Neural crest cell (in vitro differentiated cells): ENCODE measurements around the gene ARHGEF7. TPM values are rescaled to one million over a fixed set of nuclear protein-coding genes. Genes with fewer than 3 reads are reported as not detected.

Source experiments
- DNase-seq: peaks from one replicate; pipeline ENCODE4 v3.0.0; 2021; ENCODE audit warnings: low read depth, mixed read lengths, low spot score
- H3K27ac Mint-ChIP-seq: one replicate; pipeline ENCODE4 v1.8.0; 2021; ENCODE audit warnings: mild to moderate bottlenecking, mixed read lengths; ENCODE audit not compliant: unreplicated experiment
- H3K27me3 Mint-ChIP-seq: 2 replicates; pipeline ENCODE4 v1.8.0; 2021; ENCODE audit warnings: low read depth, mild to moderate bottlenecking, mixed read lengths
- H3K36me3 Mint-ChIP-seq: 2 replicates; pipeline ENCODE4 v1.8.0; 2021; ENCODE audit warnings: low read depth, mild to moderate bottlenecking, mixed read lengths
- H3K4me1 Mint-ChIP-seq: 2 replicates; pipeline ENCODE4 v1.8.0; 2021; ENCODE audit warnings: mixed read lengths
- H3K4me3 Mint-ChIP-seq: one replicate; pipeline ENCODE4 v1.8.0; 2021; ENCODE audit warnings: mild to moderate bottlenecking, mixed read lengths
- H3K9me3 Mint-ChIP-seq: 2 replicates; pipeline ENCODE4 v1.8.0; 2021; ENCODE audit warnings: mixed read lengths
- total RNA-seq: library from RNA; stranded (reverse); gene quantifications from 2 replicates; pipeline ENCODE4 v1.2.1, GENCODE V29; 2021
- TF ChIP-seq, protein P1 (sequence below): fragments of 200-600 bp; sonication (generic); conservative IDR thresholded peaks from 2 replicates; pipeline ENCODE4 v1.5.0; 2021; ENCODE audit warnings: antibody characterized with exemption, mild to moderate bottlenecking

ARHGEF7 gene
- total RNA-seq, 1 donor from 2014 or later: 77.3 TPM

DNA sequence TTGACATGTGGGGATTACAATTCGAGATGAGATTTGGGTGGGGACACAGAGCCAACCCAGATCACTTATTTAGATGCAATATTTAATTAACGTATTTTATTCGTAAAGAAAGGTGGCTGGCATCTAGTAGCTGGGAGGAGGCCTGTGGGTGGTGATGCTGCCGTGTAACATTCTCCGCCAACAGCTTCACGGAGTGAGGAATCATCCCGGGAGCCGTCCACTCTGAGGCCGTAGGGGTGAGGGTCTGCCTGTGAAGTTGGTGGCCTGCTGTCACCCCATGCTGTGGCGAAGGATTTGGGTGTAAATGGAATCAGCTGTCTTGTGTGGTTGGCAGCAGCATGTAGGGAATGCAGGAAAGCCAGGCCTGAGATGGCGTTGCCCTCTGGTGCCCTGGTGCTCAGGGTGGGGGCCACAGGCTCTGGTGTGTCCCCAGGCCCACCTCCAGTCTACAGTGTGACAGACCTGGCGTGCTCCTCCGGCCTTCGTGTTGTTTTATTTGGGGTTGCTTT is 202.0 kb downstream of the ARHGEF7 start:
- no peaks in the 10 kb centered on the region for H3K27me3 Mint-ChIP-seq
- H3K4me3 Mint-ChIP-seq: no peak overlapping the region
- H3K9me3 Mint-ChIP-seq: peaks cover 1% of the 10 kb centered on the region
- H3K36me3 Mint-ChIP-seq: peaks cover 19% of the 10 kb centered on the region
- TF ChIP-seq, protein P1, sequence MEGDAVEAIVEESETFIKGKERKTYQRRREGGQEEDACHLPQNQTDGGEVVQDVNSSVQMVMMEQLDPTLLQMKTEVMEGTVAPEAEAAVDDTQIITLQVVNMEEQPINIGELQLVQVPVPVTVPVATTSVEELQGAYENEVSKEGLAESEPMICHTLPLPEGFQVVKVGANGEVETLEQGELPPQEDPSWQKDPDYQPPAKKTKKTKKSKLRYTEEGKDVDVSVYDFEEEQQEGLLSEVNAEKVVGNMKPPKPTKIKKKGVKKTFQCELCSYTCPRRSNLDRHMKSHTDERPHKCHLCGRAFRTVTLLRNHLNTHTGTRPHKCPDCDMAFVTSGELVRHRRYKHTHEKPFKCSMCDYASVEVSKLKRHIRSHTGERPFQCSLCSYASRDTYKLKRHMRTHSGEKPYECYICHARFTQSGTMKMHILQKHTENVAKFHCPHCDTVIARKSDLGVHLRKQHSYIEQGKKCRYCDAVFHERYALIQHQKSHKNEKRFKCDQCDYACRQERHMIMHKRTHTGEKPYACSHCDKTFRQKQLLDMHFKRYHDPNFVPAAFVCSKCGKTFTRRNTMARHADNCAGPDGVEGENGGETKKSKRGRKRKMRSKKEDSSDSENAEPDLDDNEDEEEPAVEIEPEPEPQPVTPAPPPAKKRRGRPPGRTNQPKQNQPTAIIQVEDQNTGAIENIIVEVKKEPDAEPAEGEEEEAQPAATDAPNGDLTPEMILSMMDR: no peak
- H3K4me1 Mint-ChIP-seq: no peaks in the 10 kb centered on the region
- H3K27ac Mint-ChIP-seq: no peak overlapping the region
- no peak for DNase-seq

DNA sequence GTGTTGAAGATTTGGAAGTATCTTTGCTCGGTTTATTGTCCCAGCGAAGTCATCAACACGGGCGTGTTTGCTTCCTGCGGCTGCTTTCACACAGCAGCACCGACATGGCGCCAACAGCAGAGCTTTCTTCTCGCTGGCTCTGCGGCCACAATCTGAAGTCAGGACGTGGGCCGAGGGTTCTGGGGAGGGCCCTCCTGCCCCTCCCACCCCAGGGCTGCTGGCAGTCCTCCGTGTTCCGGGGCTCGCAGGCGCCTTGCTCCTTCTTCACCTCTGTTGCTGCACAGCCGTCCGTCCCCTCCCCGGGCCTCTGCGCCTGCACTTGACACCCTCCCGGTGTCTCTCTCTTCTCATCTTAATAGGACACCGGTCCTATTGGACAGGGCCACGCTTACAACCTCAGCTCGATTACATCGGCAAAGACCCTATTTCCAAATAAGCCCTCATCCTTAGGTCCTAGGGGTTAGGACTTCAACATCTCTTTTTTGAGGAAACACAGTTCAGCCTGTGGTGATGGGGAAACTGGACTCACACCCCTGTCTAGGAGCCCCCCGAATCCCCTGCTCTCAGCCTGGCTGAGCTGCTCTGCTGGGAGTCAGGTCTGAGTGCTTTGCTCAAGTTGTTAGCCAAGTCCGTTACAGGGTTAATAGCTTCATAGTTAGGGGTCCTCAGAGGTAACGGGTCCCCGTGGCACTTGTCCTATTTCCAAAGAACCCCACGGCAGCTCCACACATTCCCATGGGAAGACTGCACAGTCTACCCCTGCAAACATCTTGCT is 202.6 kb downstream of the ARHGEF7 start:
- no peak overlapping the region for H3K27ac Mint-ChIP-seq
- TF ChIP-seq, protein P1: no peak
- H3K4me3 Mint-ChIP-seq: no peak overlapping the region
- DNase-seq: no peak
- H3K4me1 Mint-ChIP-seq: no peaks in the 10 kb centered on the region
- no peaks in the 10 kb centered on the region for H3K9me3 Mint-ChIP-seq
- no peaks in the 10 kb centered on the region for H3K27me3 Mint-ChIP-seq
- peaks cover 13% of the 10 kb centered on the region for H3K36me3 Mint-ChIP-seq

DNA sequence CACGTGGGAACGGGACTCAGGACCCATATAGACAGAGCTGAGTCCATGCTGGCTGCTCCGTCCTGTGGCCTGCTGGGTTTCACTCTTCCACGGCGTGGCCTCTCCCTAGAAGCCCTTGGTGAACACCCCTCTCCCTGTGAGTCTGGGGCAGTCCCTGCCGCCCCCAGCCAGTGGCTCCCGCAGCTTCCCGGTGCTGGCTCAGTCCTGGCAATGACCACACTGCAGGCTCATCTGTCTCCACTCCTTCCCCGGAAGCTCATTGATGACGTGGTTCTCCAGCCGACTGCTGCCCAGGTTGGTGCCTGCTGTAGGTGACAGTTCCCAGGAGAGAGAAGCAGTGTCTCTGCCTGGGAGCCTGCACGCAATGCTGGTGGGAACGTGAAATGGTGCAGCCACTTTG is 203.3 kb downstream of the ARHGEF7 start:
- Mint-ChIP-seq H3K27me3 (no peaks in the 10 kb centered on the region), H3K4me1 (no peaks in the 10 kb centered on the region), H3K4me3 (no peak overlapping the region), H3K9me3 (no peaks in the 10 kb centered on the region), H3K27ac (no peak overlapping the region), H3K36me3 (peaks cover 7% of the 10 kb centered on the region)
- TF ChIP-seq, protein P1: no peak
- no peak for DNase-seq

DNA sequence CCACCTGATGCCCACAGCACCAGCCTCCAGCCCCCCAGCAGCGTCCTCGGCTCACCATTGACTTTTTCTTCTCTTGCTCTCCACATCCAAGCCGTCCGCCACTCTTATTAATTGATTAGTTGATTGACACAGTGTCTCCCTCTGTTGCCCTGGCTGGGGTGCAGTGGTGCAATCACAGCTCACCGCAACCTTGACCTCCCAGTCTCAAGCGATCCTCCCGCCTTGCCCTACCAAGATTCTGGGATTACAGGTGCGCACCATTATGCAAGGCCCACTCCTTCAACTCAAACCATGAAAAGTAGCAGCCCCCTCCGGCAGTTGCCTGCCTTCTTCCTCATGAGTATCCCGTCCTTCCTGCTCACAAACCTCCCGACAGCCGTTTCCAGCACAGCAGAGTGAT is 204.4 kb downstream of the ARHGEF7 start:
- TF ChIP-seq, protein P1: no peak
- Mint-ChIP-seq H3K27me3 (no peaks in the 10 kb centered on the region), H3K9me3 (no peaks in the 10 kb centered on the region), H3K4me3 (no peak overlapping the region), H3K27ac (no peak overlapping the region), H3K36me3 (no peaks in the 10 kb centered on the region), H3K4me1 (no peaks in the 10 kb centered on the region)
- no peak for DNase-seq

DNA sequence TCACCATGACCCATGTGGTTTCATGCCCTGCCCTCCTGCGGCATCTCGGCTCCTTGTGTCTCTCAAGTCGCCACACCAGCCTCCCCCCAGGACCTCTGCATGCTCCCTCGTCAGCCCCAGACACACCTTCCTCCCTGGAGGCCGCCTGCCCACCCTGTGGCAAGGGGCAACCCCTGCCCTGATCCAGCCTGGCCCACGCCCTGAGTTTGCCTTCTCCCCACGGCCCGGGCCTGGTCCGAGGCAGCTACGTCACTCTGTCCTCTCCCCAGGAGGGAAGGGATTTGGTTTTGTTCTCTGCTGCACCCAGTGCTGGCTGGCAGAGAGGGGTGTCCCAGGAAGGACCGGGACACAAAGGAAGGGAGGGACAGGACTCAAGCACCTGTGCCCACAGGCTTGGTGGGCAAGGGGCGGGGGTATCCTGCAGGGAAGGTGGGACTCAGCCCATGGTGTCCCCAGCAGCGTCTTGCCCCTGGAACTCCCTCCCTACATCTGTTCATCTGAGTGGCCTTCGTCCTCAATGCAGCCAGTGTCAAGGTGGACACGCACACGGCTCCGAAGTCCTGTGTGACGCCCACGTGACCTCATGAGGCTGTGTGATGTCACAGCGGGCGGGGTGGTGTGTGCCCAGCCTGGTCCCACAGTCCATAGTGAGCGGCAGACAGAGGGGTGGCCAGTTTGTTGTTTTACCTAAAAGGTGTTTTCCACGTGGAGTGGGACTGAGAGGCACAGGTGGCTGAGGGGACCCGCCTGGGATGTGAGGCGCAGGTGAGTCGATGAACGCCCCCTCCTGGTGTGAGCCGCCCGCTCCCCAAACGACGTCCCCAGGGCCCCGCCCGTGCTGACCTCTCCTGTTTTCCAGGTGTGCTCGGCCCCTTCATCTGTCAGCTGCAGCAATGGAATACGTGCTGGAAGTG is 205.1 kb downstream of the ARHGEF7 start, which contains the start of gene TEX29:
TEX29 (plus strand) TSS at position 645 of the 914 bp plus-strand sequence; CDS start at position 894, 249 bp downstream.
- Mint-ChIP-seq H3K4me1 (no peaks in the 10 kb centered on the region), H3K4me3 (no peak within 1 kb of the TSS), H3K36me3 (no peaks in the 10 kb centered on the region), H3K9me3 (no peaks in the 10 kb centered on the region), H3K27ac (no peak within 1 kb of the TSS), H3K27me3 (no peaks in the 10 kb centered on the region)
- TF ChIP-seq, protein P1: no peak
- DNase-seq: no peak
